HepG2 (cell line): ENCODE results near the gene GPRC5B.

Experiments used
- ARHGAP35 ChIP-seq: sonication (generic); formaldehyde crosslinking; IDR thresholded peaks from 2 replicates; pipeline ENCODE4 v1.9.0; 2022; ENCODE audit warnings: mild to moderate bottlenecking, inconsistent platforms, moderate library complexity, missing genetic modification reagents, borderline replicate concordance
- CBFB ChIP-seq: sonication (generic); formaldehyde crosslinking; IDR thresholded peaks from 2 replicates; pipeline ENCODE4 v1.4.0; 2020; ENCODE audit warnings: missing genetic modification reagents
- CREBL2 ChIP-seq: sonication (generic); formaldehyde crosslinking; IDR thresholded peaks from 2 replicates; pipeline ENCODE4 v1.8.1; 2023; ENCODE audit warnings: missing genetic modification reagents, mild to moderate bottlenecking, borderline replicate concordance
- GABPB1 ChIP-seq: IDR thresholded peaks from 2 replicates; pipeline ENCODE4 v1.6.1; 2016; ENCODE audit warnings: mild to moderate bottlenecking, missing genetic modification reagents, moderate library complexity, missing compliant biosample characterization
- NFYB ChIP-seq: sonication (generic); formaldehyde crosslinking; IDR thresholded peaks from 2 replicates; pipeline ENCODE4 v1.4.0; 2020; ENCODE audit warnings: missing genetic modification reagents
- POLR2A ChIP-seq, 2 experiments: IDR thresholded peaks; 2 replicates each; pipeline ENCODE4 v1.6.1; 2011; ENCODE audit warnings: low read depth in 2 of 2, low read length in 2 of 2, mild to moderate bottlenecking in 1 of 2, moderate library complexity in 1 of 2; ENCODE audit not compliant: insufficient read depth in 1 of 2
- RFX1 ChIP-seq: fragments of 450-650 bp; IDR thresholded peaks from 2 replicates; pipeline ENCODE4 v1.6.1; 2017
- TF ChIP-seq, protein P1 (sequence below): sonication (generic); formaldehyde crosslinking; IDR thresholded peaks from 2 replicates; pipeline ENCODE4 v1.4.0; 2020; ENCODE audit warnings: missing genetic modification reagents
- TF ChIP-seq, protein P2 (sequence below): sonication (generic); formaldehyde crosslinking; IDR thresholded peaks from 2 replicates; pipeline ENCODE4 v1.4.0; 2020; ENCODE audit warnings: missing genetic modification reagents

DNA sequence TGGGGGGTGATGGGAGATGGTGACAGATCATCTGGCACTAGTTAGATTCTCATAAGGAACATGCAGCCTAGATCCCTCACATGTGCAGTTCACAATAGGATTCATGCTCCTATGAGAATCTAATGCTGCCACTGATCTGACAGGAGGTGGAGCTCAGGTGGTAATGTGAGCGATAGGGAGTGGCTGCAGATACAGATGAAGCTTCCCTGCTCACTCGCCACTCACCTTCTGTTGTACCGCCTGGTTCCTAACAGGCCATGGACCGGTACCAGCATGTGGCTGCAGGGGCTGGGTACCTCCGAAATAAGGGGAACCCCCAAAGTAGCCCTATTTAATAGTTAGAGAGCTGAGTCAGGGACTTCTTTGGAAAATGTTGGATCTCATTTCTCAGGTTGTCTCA is 60.4 kb downstream of the GPRC5B start:
- TF ChIP-seq CBFB (CRISPR knock-in tag), result no peak
- no peak for TF ChIP-seq ARHGAP35
- TF ChIP-seq, protein P1, sequence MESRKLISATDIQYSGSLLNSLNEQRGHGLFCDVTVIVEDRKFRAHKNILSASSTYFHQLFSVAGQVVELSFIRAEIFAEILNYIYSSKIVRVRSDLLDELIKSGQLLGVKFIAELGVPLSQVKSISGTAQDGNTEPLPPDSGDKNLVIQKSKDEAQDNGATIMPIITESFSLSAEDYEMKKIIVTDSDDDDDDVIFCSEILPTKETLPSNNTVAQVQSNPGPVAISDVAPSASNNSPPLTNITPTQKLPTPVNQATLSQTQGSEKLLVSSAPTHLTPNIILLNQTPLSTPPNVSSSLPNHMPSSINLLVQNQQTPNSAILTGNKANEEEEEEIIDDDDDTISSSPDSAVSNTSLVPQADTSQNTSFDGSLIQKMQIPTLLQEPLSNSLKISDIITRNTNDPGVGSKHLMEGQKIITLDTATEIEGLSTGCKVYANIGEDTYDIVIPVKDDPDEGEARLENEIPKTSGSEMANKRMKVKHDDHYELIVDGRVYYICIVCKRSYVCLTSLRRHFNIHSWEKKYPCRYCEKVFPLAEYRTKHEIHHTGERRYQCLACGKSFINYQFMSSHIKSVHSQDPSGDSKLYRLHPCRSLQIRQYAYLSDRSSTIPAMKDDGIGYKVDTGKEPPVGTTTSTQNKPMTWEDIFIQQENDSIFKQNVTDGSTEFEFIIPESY (CRISPR knock-in tag), result no peak
- TF ChIP-seq, protein P2, sequence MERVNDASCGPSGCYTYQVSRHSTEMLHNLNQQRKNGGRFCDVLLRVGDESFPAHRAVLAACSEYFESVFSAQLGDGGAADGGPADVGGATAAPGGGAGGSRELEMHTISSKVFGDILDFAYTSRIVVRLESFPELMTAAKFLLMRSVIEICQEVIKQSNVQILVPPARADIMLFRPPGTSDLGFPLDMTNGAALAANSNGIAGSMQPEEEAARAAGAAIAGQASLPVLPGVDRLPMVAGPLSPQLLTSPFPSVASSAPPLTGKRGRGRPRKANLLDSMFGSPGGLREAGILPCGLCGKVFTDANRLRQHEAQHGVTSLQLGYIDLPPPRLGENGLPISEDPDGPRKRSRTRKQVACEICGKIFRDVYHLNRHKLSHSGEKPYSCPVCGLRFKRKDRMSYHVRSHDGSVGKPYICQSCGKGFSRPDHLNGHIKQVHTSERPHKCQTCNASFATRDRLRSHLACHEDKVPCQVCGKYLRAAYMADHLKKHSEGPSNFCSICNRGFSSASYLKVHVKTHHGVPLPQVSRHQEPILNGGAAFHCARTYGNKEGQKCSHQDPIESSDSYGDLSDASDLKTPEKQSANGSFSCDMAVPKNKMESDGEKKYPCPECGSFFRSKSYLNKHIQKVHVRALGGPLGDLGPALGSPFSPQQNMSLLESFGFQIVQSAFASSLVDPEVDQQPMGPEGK, result no peak
- TF ChIP-seq POLR2A (IDR thresholded peaks at IDR 0.05; ENCODE audit: insufficient read depth in 1 of 2, low read depth in 2 of 2, low read length in 2 of 2), result no peak
- no peak for TF ChIP-seq NFYB
- no peak for TF ChIP-seq RFX1
- no peak for TF ChIP-seq CREBL2
- no peak for TF ChIP-seq GABPB1 (CRISPR knock-in tag)
